ENCODE results near the gene NRG2.
A peak's percentile ranks its signal among the peaks of the same experiment; 100 is the strongest.

The NRG2 gene

GRCh38 chr5:139925650-139926640 lies 117.2 kb downstream of the NRG2 start:
- no peak overlapping the region for H3K4me3 ChIP-seq (replicated peaks in 1 of 2; ENCODE audit: low read depth in 2 of 2, low read length in 2 of 2)
- DNase-seq (ENCODE audit: low read depth in 2 of 2), result no peak
- no peak for TF ChIP-seq CTCF (IDR thresholded peaks at IDR 0.05; ENCODE audit: low read depth, low read length)

- DNase-seq (ENCODE audit: low read depth in 2 of 2), result no peak
Measured at GRCh38 chr5:139925216-139925562, 117.9 kb downstream of the NRG2 start.

GRCh38 chr5:139924294-139925215 lies 118.5 kb downstream of the NRG2 start:
- TF ChIP-seq CTCF (IDR thresholded peaks at IDR 0.05; ENCODE audit: low read depth, low read length), result no peak
- DNase-seq (ENCODE audit: low read depth in 2 of 2), result no peak
- H3K4me3 ChIP-seq (replicated peaks in 1 of 2; ENCODE audit: low read depth in 2 of 2, low read length in 2 of 2), result no peak overlapping the region

More at GRCh38 chr5:139925216-139925562, 117.9 kb downstream of the NRG2 start:
- no peak overlapping the region for H3K4me3 ChIP-seq (replicated peaks in 1 of 2; ENCODE audit: low read depth in 2 of 2, low read length in 2 of 2)
- TF ChIP-seq CTCF (IDR thresholded peaks at IDR 0.05; ENCODE audit: low read depth, low read length), result no peak

- peak; percentile 10 to 55 for DNase-seq (ENCODE audit: low read depth in 2 of 2)
- no peak for TF ChIP-seq CTCF (IDR thresholded peaks at IDR 0.05; ENCODE audit: low read depth, low read length)
- H3K4me3 ChIP-seq (replicated peaks in 1 of 2; ENCODE audit: low read depth in 2 of 2, low read length in 2 of 2), result no peak overlapping the region
Measured at GRCh38 chr5:139919308-139919707, 123.8 kb downstream of the NRG2 start.

GRCh38 chr5:139915834-139916233 lies 127.3 kb downstream of the NRG2 start:
- no peak for TF ChIP-seq CTCF (IDR thresholded peaks at IDR 0.05; ENCODE audit: low read depth, low read length)

GRCh38 chr5:139915266-139915665 lies 127.8 kb downstream of the NRG2 start:
- DNase-seq (ENCODE audit: low read depth in 2 of 2), result no peak

More at GRCh38 chr5:139915834-139916233, 127.3 kb downstream of the NRG2 start:
- DNase-seq (ENCODE audit: low read depth in 2 of 2), result no peak
- H3K4me3 ChIP-seq (replicated peaks in 1 of 2; ENCODE audit: low read depth in 2 of 2, low read length in 2 of 2), result no peak overlapping the region

More at GRCh38 chr5:139915266-139915665, 127.8 kb downstream of the NRG2 start:
- no peak overlapping the region for H3K4me3 ChIP-seq (replicated peaks in 1 of 2; ENCODE audit: low read depth in 2 of 2, low read length in 2 of 2)
- TF ChIP-seq CTCF (IDR thresholded peaks at IDR 0.05; ENCODE audit: low read depth, low read length), result no peak
